K562 (cell line): Measurements from ENCODE around the gene ZFPM1. TPM values are rescaled to one million over a fixed set of nuclear protein-coding genes. Genes with fewer than 3 reads are reported as not detected.
"Not testable (repeated sequence)": the region's sequence is repeated elsewhere in the genome, so short reads cannot be mapped to it uniquely, and the experiment has no call there.

Source experiments
- ATAC-seq: fragments of 200-7000 bp; cut with Tn5 transposase; 3 replicates; pipeline ENCODE4 v1.9.1; 2020; ENCODE audit warnings: moderate library complexity
- BruUV-seq: library from RNA; stranded (reverse); fragments of 400-500 nt; replicated peaks from 2 replicates; lab custom pipeline; 2021; lab: Mats Ljungman, UMichigan
- CTCF ChIA-PET: fragments of 300-600 bp; formaldehyde crosslinking; extraction: SDS; loops from one replicate; lab custom pipeline; 2021; ENCODE audit warnings: low intra/inter-chr PET ratio; lab: Yijun Ruan, JAX
- POLR2A ChIA-PET: fragments of 300-600, 350-650 bp; sonication (Branson Sonifier 250); formaldehyde crosslinking; extraction: SDS; loops from one replicate; lab custom pipeline; 2021; ENCODE audit warnings: antibody characterized with exemption, inconsistent platforms; lab: Yijun Ruan, JAX
- DNase-seq, 4 experiments: peaks; one replicate each; pipeline versions ENCODE4 v3.0.0 to v3.0.0-alpha.2; 2011 to 2018; ENCODE audit warnings: low spot score in 3 of 4, mixed read lengths in 3 of 4; ENCODE audit errors: extremely low read depth in 1 of 4
- FAIRE-seq: peaks from 2 replicates; lab custom pipeline; 2011; peaks lifted over from hg19 to GRCh38; lab: Jason Lieb, UNC
- H2AFZ ChIP-seq: 2 replicates; pipeline ENCODE4 v1.6.0; 2011; ENCODE audit warnings: low read depth, low read length, control low read depth, inconsistent platforms
- H3K27ac ChIP-seq: fragments of 200-600 bp; 3 replicates; pipeline ENCODE4 v1.8.0; 2011; ENCODE audit warnings: low read depth, mild to moderate bottlenecking, control low read depth, inconsistent platforms, low read length, moderate library complexity, mixed read lengths; ENCODE audit errors: extremely low read depth
- H3K27me3 ChIP-seq, 2 experiments: fragments of 300-600 bp in 1 of 2; 2 replicates in 1 of 2; 3 replicates in 1 of 2; pipeline versions ENCODE4 v1.6.0 to v1.8.0; 2011; ENCODE audit warnings: inconsistent platforms in 2 of 2, low read length in 2 of 2, mild to moderate bottlenecking in 1 of 2, mixed read lengths in 1 of 2, moderate library complexity in 1 of 2; ENCODE audit not compliant: control insufficient read depth in 2 of 2, insufficient read depth in 2 of 2
- H3K36me3 ChIP-seq: fragments of 300-600 bp; 3 replicates; pipeline ENCODE4 v1.8.0; 2011; ENCODE audit warnings: mild to moderate bottlenecking, low read length, inconsistent platforms; ENCODE audit not compliant: control insufficient read depth, insufficient read depth
- H3K4me1 ChIP-seq, 2 experiments: fragments of 200-600 bp in 1 of 2; replicated peaks in 1 of 2; 2 replicates in 1 of 2; 3 replicates in 1 of 2; pipeline versions ENCODE4 v1.5.1 to v1.8.0; 2011; ENCODE audit warnings: inconsistent platforms in 2 of 2, low read length in 2 of 2, mild to moderate bottlenecking in 1 of 2, mixed read lengths in 1 of 2, moderate library complexity in 1 of 2; ENCODE audit not compliant: control insufficient read depth in 2 of 2, insufficient read depth in 2 of 2
- H3K4me2 ChIP-seq: 2 replicates; pipeline ENCODE4 v1.6.1; 2011; ENCODE audit warnings: low read length, control low read depth, inconsistent platforms, mixed read lengths; ENCODE audit not compliant: insufficient read depth
- H3K4me3 ChIP-seq: fragments of 200-600 bp; sonication (generic), shearing (Covaris generic); 2 replicates; pipeline ENCODE4 v1.5.1; 2016; ENCODE audit warnings: control low read depth, inconsistent platforms
- H3K79me2 ChIP-seq: fragments of 200-600 bp; 3 replicates; pipeline ENCODE4 v1.8.0; 2011; ENCODE audit warnings: low read length, inconsistent platforms; ENCODE audit not compliant: control insufficient read depth, insufficient read depth
- H3K9ac ChIP-seq, 2 experiments: 2 replicates each; pipeline versions ENCODE4 v1.6.0 to v1.6.1; 2011; ENCODE audit warnings: low read depth in 2 of 2, low read length in 2 of 2, control low read depth in 1 of 2, inconsistent platforms in 1 of 2, mild to moderate bottlenecking in 1 of 2, mixed read lengths in 1 of 2; ENCODE audit not compliant: insufficient read depth in 1 of 2
- H3K9me1 ChIP-seq: one replicate; pipeline ENCODE4 v1.6.0; 2011; ENCODE audit warnings: inconsistent platforms, mild to moderate bottlenecking, low read length, moderate library complexity; ENCODE audit not compliant: control insufficient read depth, insufficient read depth
- H3K9me3 ChIP-seq: replicated peaks from 2 replicates; pipeline ENCODE4 v1.5.1; 2011; ENCODE audit warnings: low read depth, low read length, inconsistent platforms; ENCODE audit not compliant: control insufficient read depth, insufficient read depth
- H4K20me1 ChIP-seq: replicated peaks from 2 replicates; pipeline ENCODE4 v1.6.1; 2011; ENCODE audit warnings: low read length, inconsistent platforms, mixed read lengths; ENCODE audit not compliant: control insufficient read depth, insufficient read depth
- EGR1 ChIP-seq: fragments of 450-650 bp; conservative IDR thresholded peaks from 2 replicates; pipeline ENCODE4 v1.6.1; 2017; ENCODE audit warnings: mild to moderate bottlenecking
- MBD2 ChIP-seq: sonication (generic); IDR thresholded peaks from 2 replicates; pipeline ENCODE4 v1.6.1; 2016; ENCODE audit warnings: low read depth, borderline replicate concordance
- POLR2G ChIP-seq: fragments of 200-400 bp; formaldehyde crosslinking; IDR thresholded peaks from 2 replicates; pipeline ENCODE4 v1.6.1; 2017; ENCODE audit warnings: low read depth, mild to moderate bottlenecking, antibody characterized with exemption, low read length, moderate library complexity
- ZBTB33 ChIP-seq: sonication (generic); formaldehyde crosslinking; IDR thresholded peaks from 2 replicates; pipeline ENCODE4 v1.8.1; 2023; ENCODE audit warnings: mild to moderate bottlenecking, missing genetic modification reagents
- WGBS: fragments of 100-300 bp; shearing (Covaris generic); methylation state at CpG from one replicate; pipeline ENCODE4 v1.1.6; 2016; ENCODE audit warnings: low coverage, mixed read lengths; ENCODE audit not compliant: insufficient coverage; ENCODE audit errors: missing lambda C conversion rate; 5-methylcytosine and 5-hydroxymethylcytosine counted together
- in situ Hi-C: fragments of 300-500 bp; cut with MboI; formaldehyde crosslinking; loops from 4 replicates; pipeline ENCODE4 v1.15.0; 2018; ENCODE audit warnings: inconsistent platforms, mixed read lengths
- intact Hi-C: fragments of 100-400 bp; cut with micrococcal nuclease; formaldehyde crosslinking; loops from 2 replicates; pipeline ENCODE4 v1.14.2; 2022
- polyA plus RNA-seq, 8 experiments: library from polyadenylated mRNA; depleted of rRNA in 4 of 8; stranded (reverse) in 5 of 8; unstranded in 3 of 8; fragments of >200 nt; fragmentation: Nextera tagmentation in 2 of 8; fragmentation: Illumina TruSeq in 1 of 8; extraction: Ambion mirVana in 2 of 8; extraction: Trizol in 1 of 8; gene quantifications; 2 replicates each; pipeline versions ENCODE4 v1.2.1 to v1.2.3, GENCODE V29; 2011 to 2014; ENCODE audit warnings: inconsistent platforms in 1 of 8, missing spikeins in 1 of 8
- total RNA-seq, 7 experiments: library from RNA; depleted of rRNA in 6 of 7; stranded (reverse); fragments of >200 nt in 6 of 7; fragmentation: Illumina TruSeq in 2 of 7; extraction: Trizol in 2 of 7; gene quantifications; 2 replicates each; pipeline versions ENCODE4 v1.2.1 to v1.2.3, GENCODE V29; 2011 to 2021; ENCODE audit warnings: low replicate concordance in 1 of 7

Gene ZFPM1
- total and polyA plus RNA-seq, 9 of the 15 experiments (the other 6 are each of a cell fraction or from before 2014, with no cell fraction given) = 0.03 to 35.9 (median 1.4) TPM

GRCh38 chr16:88484505-88485365 is 31.7 kb downstream of the ZFPM1 start:
- peaks cover 78% of the 10 kb centered on the region; the same call in 2 of the 3 replicates for H3K36me3 ChIP-seq
- H2AFZ ChIP-seq = no peak overlapping the region
- peak overlapping the region in 1 of 2 experiments; percentile 74; a peak in 2 of 4 replicates for H3K9ac ChIP-seq
- ATAC-seq (no peak), FAIRE-seq (no peak)
- 89% methylated on average over 27 of the region's 36 CpGs for WGBS
- intact Hi-C loops = no loop called here
- H3K27me3 ChIP-seq = no peaks in the 10 kb centered on the region
- H3K4me2 ChIP-seq = no peak overlapping the region
- BruUV-seq = no TSS peak
- H3K79me2 ChIP-seq = peaks cover 84% of the 10 kb centered on the region
- POLR2A ChIA-PET = interaction anchor here (0.6 kb wide), 1 partner anchor 10 kb away, joined by 3 read pairs; no protein-coding TSS in a partner anchor
- H3K9me3 ChIP-seq = no peaks in the 10 kb centered on the region
- no peak overlapping the region for H3K27ac ChIP-seq
- TF ChIP-seq EGR1 = peak; percentile 61
- no peak for TF ChIP-seq MBD2
- peak; percentile 43 for TF ChIP-seq POLR2G
- TF ChIP-seq, all 486 proteins: peak for 2
- H3K4me3 ChIP-seq = no peak overlapping the region
- in situ Hi-C loops = no loop called here
- H3K9me1 ChIP-seq = peaks cover 9% of the 10 kb centered on the region
- no peak for DNase-seq
- H4K20me1 ChIP-seq = peaks cover 16% of the 10 kb centered on the region
- CTCF ChIA-PET = no interaction called here
- H3K4me1 ChIP-seq = peaks cover 11 to 98% of the 10 kb centered on the region in 2 experiments; a peak in 4 of 5 replicates

- H3K4me2 ChIP-seq, DNase-seq, BruUV-seq, FAIRE-seq, intact Hi-C loops, H3K9ac ChIP-seq, H3K27me3 ChIP-seq, H2AFZ ChIP-seq: not testable (repeated sequence)
- H3K36me3 ChIP-seq = peaks cover 75% of the 10 kb centered on the region; the same call in 2 of the 3 replicates
- peak; percentile 82; the same call in 1 of the 2 replicates for TF ChIP-seq ZBTB33 (CRISPR knock-in tag)
- TF ChIP-seq, all 486 proteins: peak for 1; not testable (repeated sequence) for 485
- CTCF ChIA-PET, H3K4me3 ChIP-seq, ATAC-seq, in situ Hi-C loops, H3K9me1 ChIP-seq, POLR2A ChIA-PET, H3K27ac ChIP-seq, H3K9me3 ChIP-seq: not testable (repeated sequence)
- 85% methylated on average over 5 of the region's 8 CpGs for WGBS
- Histone ChIP-seq H4K20me1 (peaks cover 10% of the 10 kb centered on the region; the same call in 1 of the 2 replicates), H3K79me2 (peaks cover 78% of the 10 kb centered on the region), H3K4me1 (peaks cover 11 to 98% of the 10 kb centered on the region in 2 experiments; a peak in 4 of 5 replicates)
Observed at GRCh38 chr16:88485366-88485741, 32.3 kb downstream of the ZFPM1 start.
